CD4-positive, alpha-beta T cell treated with Interleukin-21 for 1 hour (primary cell): ENCODE results near the gene ZNF530.

Source experiments
- DNase-seq: peaks from one replicate; pipeline ENCODE4 v3.0.0-alpha.2; 2020

Gene ZNF530

GRCh38 chr19:57599761-57600383 is at the start of gene ZNF530:
TSS of gene ZNF530 (plus strand) at chr19:57599885. CDS start at chr19:57604346, 4,461 bp downstream.
- DNase-seq, result peak; percentile 89

DNA sequence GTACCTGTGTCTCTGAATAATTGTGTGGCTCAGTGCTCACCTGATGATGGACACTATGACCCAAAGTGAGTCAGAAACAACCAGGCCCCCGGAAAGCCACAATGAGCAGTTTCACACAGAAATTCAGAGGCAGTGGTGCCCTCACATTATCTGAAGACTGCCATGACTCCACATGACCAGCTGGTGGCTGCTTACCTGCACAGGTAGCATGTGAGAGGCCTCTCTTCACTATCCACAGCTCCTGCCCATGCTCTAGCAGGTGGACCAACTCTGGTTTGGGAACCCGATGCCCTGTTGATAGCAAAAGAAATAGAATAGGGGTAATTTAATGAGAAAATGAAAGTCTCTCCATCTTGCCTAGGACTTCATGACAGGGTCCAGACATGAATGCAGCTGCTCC is 47.3 kb upstream of the ZNF530 start:
- DNase-seq, result no peak

DNA sequence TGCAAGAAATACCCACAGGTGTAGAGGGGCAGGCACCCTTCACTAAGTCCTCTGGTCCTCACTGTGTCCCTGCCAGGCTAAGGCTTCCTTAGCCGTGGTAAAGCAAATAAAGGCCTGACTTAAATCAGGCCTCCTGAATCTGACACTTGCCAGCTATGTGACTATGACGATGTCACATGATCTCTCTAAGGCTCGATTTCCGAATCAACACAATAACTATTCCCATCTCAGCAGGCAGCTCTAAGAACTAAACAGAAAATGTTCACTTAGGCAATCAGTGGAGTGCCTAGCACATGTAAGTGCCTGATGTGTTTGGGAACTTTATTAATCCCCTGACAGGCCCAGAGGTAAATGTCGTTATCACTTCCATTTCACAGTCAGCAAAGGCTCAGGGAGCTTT is 42.0 kb upstream of the ZNF530 start:
- DNase-seq, result no peak

- no peak for DNase-seq
Measured at GRCh38 chr19:57558525-57558924, 41.2 kb upstream of the ZNF530 start.

DNA sequence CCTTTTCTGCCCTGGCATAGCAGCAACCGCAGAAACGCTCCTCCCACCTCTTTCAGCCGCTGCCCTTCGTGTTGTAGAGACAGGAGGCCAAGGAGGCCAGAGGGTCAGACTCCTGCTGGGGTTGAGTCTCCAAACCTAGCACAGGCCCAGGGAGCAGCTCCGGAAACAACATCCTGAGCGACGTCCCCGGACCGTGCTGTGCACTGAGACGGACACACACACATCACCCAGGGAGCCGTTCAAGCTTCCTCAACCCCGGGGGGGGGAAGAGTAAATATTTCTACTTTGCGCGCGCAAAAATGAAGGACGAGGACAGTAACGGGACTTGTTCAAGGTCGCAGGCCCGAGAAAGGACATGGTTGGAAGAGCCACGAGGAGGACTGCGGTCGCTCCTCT is 40.7 kb upstream of the ZNF530 start:
- peak; percentile 16 for DNase-seq

GRCh38 chr19:57559404-57560025 is 40.2 kb upstream of the ZNF530 start, which contains the start of gene ZNF550:
TSS of gene ZNF550 (minus strand) at chr19:57559863. CDS start at chr19:57559682, 181 bp downstream.
- DNase-seq, result peak; percentile 90

GRCh38 chr19:57560049-57560491 is 39.6 kb upstream of the ZNF530 start:
- DNase-seq, result no peak

DNA sequence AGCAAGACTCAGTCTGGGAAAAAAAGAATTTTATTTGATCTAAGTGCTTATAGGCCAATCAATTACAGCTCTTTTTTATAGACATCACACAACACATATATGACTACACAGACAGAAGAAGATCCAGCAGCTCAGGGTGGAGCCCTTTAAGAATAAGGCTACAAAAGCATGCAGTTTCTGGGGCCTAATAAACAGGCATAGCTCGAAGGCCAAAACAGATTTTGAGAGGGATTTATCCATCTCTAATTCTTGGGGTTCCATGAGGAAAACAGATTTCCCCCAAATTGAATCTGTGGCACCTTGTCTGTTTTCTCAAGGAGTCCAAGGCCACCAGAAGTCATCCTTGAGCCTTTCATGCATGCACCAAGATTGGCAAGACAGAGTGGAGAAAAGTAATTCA is 36.1 kb upstream of the ZNF530 start:
- DNase-seq, result no peak

- DNase-seq, result no peak
Measured at GRCh38 chr19:57566396-57567265, 33.1 kb upstream of the ZNF530 start.

DNA sequence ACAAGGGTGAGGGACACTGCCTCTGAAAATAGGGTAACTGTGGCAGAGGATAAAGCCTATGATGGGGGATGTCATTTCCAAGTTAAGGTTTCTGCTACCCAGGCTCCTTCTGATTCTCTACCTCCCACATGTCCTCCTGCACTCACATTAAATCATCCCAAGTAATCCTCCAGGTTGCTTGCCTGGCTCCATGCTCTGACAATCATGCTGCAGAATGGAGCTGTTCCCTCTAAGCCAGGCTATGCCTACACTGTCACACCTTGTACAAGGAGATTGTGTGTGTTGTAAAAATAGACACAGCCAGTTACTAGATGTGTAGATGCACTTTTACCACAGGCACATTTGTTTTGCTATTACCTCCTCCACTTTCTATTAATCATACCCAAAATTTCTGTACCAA is 29.0 kb upstream of the ZNF530 start:
- no peak for DNase-seq

GRCh38 chr19:57572415-57572947 is 27.2 kb upstream of the ZNF530 start:
- no peak for DNase-seq

DNA sequence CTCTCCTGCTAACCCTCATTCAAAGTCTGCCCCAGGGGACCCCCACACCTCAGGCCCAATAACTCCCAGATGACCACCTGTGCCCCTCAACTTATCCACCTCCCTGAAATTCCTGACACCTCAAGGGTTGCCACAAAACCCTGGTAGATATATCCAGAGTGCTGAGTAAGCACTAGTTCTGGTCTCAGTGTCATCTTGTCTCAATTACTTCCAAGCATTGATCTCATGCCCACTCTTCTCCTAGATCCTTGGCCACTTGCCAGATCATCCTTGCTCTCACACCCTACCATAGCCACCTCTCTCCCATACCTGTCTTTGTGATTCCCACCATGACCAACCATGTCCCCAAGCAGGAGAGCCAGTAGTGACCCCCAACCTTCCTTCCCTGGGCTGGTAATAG is 23.0 kb upstream of the ZNF530 start:
- no peak for DNase-seq

GRCh38 chr19:57578487-57579205 is 21.0 kb upstream of the ZNF530 start, which contains the start of gene ZNF416:
TSS of gene ZNF416 (minus strand) at chr19:57578911. CDS start at chr19:57578704, 207 bp downstream.
- peak; percentile 99 for DNase-seq

DNA sequence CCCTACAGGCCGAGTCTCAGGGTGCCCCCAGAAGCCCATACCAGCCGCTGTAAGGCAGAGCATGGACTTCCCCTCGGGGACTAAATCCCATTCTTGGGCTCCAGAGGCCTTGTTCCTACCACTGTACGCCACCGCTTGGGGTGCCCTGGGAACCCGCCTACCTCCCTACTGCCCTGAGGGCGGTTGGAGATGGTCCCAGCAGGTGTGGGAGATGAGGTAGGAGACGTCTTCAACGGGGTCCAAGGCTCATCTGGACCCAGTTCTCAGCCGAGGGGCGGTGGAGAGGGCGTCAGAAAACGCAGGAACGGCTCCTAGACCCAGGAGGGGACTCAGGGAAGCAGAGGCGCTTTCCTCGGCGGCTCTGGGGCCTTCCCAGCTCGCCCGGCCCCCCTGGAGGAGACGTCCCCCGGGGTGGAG is 16.6 kb upstream of the ZNF530 start:
- DNase-seq, result no peak

- peak; percentile 94 for DNase-seq
Measured at GRCh38 chr19:57583521-57584416, 15.9 kb upstream of the ZNF530 start, which contains the start of gene ZIK1. TSS of gene ZIK1 (plus strand) at chr19:57584145. CDS start at chr19:57584357, 212 bp downstream.

- no peak for DNase-seq
Measured at GRCh38 chr19:57587529-57587928, 12.2 kb upstream of the ZNF530 start.

GRCh38 chr19:57599377-57599760 is 316 bp upstream of the ZNF530 start:
- DNase-seq, result no peak

GRCh38 chr19:57606931-57607330 is 7.2 kb downstream of the ZNF530 start:
- no peak for DNase-seq

GRCh38 chr19:57611113-57611512 is 11.4 kb downstream of the ZNF530 start:
- DNase-seq, result no peak

GRCh38 chr19:57613941-57614743 is 14.5 kb downstream of the ZNF530 start, which contains the start of gene ZNF134:
TSS of gene ZNF134 (plus strand) at chr19:57614242. CDS start at chr19:57619469, 5,227 bp downstream.
- DNase-seq, result peak; percentile 92
